ENCODE results near the gene DSCAML1.

DSCAML1 gene

GRCh38 chr11:117481036-117481435 lies 316.0 kb downstream of the DSCAML1 start:
- no peak for DNase-seq

- no peak for DNase-seq
These were observed 316.8 kb downstream of the DSCAML1 start for GRCh38 chr11:117480221-117480620.

GRCh38 chr11:117479372-117479771 lies 317.6 kb downstream of the DSCAML1 start:
- peak; percentile 28 for DNase-seq

GRCh38 chr11:117478926-117479325 lies 318.1 kb downstream of the DSCAML1 start:
- DNase-seq: peak; percentile 29

DNA sequence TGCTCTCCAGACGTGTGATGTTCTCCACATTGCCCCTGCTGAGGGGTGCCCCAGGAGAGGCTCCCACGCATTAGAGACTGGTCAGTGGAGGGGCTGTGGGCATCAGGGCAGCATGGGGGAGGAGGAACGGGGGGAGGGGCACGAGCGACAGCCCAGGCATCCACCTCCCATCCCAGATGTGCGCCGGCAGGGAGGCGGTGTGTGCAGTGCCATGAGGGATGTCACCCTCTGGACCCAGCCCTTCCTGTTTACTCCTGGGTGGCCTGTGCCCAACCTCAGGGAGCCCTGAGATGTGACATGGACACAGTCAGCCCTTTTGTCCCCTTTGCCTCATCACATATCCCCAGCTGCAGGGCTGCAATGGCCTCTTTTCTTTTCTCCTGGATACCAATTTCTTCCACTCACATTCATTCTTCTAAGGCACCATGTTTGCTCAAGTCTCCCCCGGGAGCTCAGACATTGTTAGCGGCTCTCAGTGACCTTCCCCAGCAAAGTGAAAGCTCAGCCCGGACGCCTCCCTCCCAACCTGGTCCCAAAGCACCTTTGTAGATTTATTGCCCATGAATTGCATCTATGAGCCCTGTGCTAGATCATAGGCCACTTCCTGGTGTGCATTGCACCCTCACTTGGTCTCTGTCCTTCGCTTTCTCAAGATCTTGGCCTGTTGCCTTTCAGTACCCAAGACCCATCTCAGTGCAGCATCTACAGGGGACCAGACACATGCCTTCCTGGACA lies 318.7 kb downstream of the DSCAML1 start:
- no peak for DNase-seq

GRCh38 chr11:117477721-117478120 lies 319.3 kb downstream of the DSCAML1 start:
- DNase-seq: no peak

- no peak for DNase-seq
These were observed 320.4 kb downstream of the DSCAML1 start for GRCh38 chr11:117476531-117477142.

- DNase-seq: no peak
These were observed 321.1 kb downstream of the DSCAML1 start for GRCh38 chr11:117475716-117476530.

- peak; percentile 95 for DNase-seq
These were observed 323.4 kb downstream of the DSCAML1 start for GRCh38 chr11:117473481-117474091.

DNA sequence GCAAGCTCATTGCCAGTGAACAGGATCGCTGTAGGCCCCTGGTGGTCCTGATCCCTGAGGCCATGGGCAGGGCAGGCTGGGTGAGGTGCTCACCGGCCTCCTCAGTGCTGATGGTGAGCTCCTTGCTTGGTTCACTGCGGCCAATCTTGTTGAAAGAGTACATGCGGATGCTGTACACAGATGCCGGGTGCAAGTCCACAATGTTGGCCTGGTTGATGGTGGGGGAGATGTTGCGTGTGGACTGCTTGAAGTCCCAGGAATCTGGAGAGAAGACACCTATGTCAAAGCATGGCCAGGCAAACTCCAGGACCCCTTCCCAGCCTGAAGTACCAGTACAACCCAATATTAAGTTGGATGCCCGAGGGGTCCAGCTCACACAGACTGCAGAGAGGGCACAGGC lies 325.2 kb downstream of the DSCAML1 start:
- no peak for DNase-seq

DNA sequence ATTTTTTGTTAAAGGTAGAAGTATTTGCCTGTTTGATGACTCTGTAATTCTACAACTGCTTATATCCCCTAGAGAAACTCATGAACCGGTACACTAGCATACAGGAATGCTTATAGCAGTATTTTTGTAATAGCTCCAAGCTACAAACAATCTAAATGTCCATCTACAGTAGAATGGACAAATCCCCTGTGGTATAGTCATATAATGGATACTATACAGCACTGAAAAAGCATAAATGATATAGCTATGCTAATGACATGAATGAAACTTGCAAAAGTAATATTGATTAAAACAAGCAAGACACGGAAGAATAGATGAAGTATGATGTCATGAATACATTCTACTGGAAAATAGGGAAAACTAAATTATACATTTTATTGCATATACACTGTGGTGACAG lies 326.4 kb downstream of the DSCAML1 start:
- no peak for DNase-seq

DNA sequence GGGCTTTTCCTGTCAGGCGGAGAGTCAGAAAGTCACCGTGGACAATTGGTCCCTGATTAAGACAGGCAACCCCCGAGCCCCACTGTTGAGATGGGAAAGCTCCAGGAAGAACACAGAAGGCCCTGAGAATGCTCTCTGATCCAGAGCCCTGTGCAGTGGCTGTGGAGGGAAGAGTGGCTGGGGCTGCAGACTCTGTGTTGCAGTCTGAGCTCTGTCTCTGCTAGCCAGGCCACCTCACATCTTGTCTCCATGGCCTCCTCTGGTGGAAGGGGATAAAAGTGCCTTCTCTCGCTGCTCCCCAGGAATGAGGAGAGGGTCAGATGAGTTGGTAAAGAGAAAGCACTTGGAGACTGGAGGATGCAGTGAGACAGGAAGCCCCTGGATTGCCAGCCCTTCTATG lies 328.1 kb downstream of the DSCAML1 start:
- DNase-seq: peak; percentile 66

DNA sequence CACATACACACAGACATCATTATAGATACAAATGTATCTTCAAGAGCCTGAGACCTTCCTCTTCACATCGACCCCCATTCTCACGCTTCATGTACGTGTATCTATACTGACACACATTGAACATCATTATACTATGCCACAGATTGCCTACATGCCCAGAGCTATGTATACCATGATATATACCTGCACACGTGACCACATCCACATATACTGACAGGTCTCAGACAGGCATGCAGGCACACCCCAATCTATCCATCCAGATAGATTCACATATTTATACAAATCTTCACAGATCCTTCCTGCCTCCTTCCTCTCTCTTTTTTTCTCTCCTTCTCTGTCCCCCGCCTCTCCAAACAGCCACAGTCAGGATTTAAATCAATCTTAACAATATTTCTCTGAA lies 329.2 kb downstream of the DSCAML1 start:
- DNase-seq: no peak

GRCh38 chr11:117466966-117467365 lies 330.1 kb downstream of the DSCAML1 start:
- DNase-seq: no peak

- no peak for DNase-seq
These were observed 331.6 kb downstream of the DSCAML1 start for GRCh38 chr11:117465236-117465997.

DNA sequence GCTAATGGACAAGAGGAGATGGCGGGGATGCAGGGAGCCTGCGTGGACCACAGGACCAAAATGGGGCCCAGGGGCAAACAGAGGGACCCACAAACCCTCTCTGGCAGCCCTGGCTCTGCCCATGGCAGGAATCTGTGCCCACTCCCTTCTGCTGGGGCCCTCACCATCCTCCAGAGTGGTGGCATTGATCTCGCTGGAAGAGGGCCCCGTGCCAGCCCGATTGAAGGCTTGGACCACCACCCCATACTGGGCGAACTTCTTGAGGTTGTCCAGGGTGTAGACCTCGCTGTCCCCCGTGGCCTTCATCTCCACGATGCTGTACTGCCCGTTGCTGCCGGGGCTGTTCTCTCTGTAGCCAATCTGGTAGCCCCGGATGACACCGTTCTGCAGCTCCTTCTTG lies 332.2 kb downstream of the DSCAML1 start:
- no peak for DNase-seq

GRCh38 chr11:117462864-117463247 lies 334.2 kb downstream of the DSCAML1 start:
- no peak for DNase-seq

DNA sequence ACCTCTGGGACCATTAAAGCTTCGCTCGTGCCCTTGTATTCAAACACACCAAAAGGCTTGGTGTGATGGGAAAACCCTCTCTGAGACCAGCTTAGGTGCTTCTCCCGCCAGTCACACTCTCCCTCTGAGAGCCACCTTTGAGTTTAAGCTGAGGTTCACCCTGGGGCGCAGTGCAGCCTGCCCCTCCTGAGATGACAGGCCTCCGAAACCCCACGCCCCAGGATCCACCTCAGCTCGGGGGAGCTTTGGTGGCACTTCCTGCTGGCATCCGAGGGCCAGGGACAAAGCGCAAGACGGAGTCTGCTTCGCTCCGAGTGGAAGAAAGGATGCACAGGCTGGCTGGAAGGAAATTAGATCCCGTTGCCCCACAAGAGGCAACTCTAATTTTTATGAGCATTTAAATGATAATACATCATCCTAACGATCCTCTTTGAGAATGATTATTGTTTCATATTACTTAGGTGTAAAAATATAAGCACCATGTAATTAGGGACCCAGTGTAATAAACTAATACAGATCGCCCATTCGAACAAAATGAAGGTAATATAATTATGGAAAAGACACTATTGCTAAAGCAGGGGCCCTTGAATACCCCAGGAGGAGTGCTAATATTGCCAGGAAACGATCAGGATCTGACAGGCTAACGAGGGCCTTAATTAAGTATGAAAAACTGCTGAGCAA lies 334.7 kb downstream of the DSCAML1 start:
- DNase-seq: no peak

DNA sequence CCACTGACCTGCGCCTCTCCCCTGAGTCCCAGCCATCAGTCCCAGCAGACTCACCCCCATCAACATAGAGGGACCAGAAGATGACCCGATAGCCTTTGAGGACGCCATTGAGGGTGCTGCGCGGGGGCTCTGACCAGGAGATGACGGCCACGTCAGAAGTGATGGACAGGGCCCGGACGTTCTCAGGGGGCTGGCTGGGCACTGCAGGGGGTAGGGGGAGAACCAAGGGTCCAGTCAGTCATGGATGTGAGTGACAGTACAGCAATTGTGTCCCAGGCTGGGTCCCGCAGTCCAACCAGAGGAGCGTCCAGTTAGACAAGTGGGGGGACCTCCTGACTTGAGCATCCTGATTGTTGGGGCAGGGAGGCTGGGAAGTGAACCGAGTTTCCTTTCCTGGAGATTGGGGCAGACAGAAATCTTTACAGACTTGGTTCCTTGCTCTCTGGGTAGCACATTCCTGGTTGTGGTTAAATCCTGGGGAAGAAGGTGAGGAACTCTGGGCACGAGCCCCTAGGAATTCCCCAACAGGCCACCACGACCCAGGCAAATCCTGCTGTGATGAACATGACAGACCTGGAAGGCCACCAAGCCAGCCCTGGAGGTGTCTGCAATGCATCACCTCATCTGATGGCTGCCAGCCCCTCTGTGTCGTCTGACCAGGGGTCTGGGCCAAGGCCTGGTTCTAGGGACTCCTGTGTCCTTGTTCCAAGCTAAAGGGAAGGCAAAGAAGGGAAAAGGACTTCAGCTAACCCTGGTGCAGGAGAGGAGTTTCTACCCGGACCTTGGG lies 335.4 kb downstream of the DSCAML1 start:
- no peak for DNase-seq

GRCh38 chr11:117459979-117460300 lies 337.1 kb downstream of the DSCAML1 start:
- DNase-seq: no peak

All from DMS53 (cell line).